GM19035 (cell line): ENCODE measurements around the gene MORC2.

Experiments
- ATAC-seq: cut with Tn5 transposase; IDR thresholded peaks from one replicate; pipeline ENCODE4 v1.9.1; 2021; ENCODE audit not compliant: unreplicated experiment

MORC2 gene

DNA sequence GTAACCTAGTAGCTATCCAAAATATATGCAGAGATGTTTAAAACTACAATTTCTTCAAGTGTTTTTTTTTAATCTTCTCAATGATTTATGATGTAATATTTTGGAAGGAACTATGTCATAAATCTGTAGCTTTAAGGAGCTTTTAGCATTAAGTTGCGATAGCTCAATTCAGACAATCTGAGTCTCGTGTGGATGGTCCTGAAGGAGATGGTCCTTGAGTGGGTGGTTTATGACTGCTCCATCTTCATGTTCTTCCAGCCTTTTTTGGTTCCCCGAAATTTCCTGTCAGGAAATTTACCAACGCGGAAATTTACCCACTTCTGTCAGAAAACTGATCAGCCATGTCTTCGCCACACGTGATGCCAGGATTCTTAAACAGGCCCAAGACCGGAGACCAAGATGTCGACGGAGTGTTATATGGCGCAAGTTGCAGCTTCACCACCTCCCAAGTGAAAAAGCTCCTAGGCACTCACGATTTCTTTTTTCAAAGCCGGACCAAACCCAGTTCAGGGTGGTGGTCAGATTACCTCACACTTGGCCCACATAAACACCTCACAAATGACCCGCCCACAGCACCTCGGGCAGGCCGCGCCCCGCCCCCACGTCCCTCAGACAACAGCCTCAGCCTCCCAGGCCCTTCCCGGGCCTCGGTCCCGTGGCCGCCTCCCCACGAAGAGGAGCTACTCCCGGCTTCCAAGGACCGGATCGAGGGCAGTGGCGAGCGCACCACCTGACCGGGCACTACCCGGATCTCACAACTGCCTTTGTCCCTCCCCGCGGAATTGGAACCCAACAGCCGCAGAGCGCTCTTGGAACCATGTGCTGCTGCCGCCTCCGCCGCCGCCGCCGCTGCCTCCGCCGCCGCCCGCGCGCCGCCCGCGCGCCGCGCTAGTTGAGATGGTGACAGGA is at the start of gene MORC2:
MORC2 (minus strand) TSS at position 760 of the 909 bp plus-strand sequence. CDS start 885 bp downstream, outside the sequence.
- no peak for ATAC-seq

DNA sequence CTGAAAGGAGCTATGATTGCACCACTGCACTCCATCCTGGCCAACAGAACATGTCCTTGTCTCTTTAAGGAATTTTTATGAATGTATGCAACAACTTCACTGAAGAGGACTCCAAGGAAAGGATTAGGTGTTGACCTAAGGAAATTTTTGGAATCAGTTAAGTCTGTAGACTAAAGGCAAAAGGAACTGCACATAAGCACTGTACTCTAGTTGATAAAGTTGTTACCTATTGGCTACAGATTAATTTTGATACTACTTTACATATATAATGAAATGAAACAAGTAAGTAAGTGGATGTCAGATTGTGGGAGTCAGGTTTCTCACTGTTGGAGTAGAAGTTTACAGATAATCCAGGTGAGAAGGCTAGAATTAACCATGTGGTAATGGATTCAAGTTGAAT is 37.0 kb upstream of the MORC2 start:
- no peak for ATAC-seq

DNA sequence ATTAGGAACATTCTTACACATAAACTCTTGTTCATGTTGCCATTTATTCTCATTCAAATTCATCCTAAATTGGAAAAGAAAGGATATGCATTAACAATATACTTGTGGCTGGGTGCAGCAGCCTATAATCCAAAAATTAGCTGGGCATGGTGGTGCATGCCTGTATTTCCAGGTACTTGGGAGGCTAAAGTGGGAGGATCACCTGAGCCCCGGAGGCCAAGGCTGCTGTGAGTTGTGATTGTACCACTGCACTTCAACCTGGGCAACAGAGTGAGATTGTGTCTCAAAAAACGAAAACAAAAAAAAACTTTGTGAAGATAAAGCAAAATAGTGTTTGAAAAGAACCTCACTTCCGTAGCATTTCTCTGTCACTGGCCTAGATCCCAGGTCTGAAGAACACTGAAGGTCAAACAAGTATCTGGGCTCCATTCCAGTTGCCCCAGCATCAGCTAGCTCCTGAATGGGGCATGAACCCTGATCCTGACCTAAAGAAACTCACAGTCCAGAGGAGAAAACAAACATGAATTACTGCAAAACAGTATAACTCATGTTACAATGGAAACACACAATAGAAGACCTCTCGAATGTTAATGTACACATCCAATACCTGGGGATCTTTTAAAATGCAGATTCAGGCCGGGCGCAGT is 32.7 kb upstream of the MORC2 start:
- no peak for ATAC-seq

DNA sequence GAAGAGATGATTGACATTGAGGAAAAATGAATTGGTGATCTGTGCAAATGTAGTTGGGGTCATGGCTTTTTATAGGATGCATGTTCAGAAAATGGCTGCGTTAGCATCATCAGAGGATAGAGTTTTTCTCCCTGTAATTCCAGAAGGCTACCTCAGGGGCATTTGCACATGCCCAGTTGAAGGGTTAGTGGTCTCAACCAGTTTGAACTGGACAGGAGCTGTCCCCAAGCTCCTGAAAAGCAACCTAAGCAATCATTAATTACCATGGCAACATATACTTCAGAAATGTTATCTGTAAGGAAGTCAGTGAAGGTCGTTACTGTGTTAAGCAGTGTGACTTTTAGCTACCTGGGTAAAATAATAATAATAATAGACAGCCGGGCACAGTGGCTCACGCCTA is 29.8 kb upstream of the MORC2 start:
- no peak for ATAC-seq

DNA sequence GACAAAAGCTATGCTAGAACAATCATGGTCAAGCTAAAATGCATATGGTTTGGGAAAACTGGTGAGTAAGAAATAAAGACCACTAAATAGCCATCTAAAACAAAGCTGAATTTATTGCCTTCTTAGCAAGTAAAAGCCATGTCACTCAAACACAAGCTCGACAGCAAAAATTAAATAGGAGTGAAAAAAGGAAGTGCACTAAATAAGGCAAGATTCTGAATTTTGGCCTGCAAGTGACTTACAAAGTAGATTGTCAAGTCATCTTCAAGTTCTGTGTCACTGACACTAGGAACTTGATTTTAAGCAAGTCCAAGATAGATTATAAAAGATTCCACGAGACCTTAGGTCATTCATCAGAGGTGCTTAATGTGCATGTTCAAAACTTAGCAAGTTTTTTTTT is 27.9 kb upstream of the MORC2 start:
- ATAC-seq = no peak

DNA sequence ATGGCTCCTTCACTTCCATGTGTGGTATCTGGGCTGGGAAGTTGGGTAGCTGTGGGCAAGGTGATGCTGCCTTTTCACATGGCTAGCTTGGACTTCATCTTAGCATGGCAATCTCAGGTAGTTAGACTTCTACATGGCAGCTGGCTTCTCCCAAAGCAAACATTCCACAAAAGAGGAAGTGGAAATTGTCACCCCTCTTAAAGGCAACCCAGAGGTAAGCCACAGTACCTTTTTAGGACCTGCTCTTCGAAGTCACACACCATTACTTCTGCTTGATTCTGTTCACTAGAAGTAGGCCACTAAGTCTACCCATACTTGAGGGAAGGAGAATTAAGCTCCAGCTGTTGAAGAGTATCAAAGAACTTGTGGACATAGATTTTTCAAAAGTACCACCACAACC is 26.4 kb upstream of the MORC2 start:
- ATAC-seq = no peak

DNA sequence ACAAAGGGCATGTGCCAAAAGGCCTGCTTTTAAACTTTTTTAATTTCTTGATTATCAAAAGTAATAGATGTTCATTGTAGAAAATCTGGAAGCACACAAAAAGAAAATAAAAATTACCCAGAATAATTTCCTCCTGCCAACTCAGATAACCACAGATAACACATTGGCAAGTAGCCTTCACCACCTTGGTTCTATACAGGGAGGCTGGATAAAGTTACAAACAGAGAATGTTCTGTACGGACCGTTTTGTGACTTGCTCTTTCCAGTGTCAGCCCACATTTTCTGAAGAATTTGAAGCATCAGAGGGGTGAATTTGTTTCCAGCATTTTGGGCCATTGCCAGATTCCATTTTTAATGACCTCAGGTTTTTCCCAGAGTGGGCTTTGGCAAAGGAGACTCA is 24.0 kb upstream of the MORC2 start:
- ATAC-seq = no peak

DNA sequence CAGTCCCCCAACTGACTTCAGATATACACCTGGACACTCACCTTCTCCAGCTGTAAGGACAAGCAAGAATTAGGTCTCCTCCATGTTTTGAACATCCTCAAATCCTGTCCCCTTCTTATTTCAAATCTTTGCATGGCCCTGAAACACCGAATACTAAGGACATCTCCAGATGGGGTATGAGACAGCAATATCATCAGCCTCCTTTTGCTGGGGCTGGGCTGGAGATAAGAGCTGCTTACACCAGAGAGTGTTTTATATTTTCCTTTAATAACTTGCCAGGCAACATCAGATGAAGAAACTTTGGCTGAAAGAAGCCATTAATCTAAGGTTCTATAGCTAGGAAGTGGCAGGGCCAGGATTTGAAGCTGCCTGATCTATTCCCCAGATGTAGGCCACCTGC is 22.1 kb upstream of the MORC2 start:
- no peak for ATAC-seq

DNA sequence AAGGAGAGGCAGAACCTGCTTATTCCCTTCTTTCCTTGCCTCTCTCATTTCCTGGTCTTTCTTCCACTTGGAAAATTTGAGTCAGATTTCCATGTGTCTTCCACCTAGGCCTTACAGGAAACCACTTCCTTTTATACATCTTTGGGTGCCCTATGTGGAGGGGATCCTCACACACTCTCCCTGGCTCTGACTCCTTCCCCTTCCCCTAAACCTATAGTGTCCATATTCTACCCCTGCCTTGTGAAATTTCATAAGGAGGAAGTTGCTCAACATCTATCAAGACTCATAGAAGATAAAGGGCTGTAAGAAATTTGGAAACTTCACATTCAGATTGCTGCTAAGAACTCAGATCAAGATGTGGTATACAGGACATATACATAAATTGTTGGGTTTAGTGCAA is 20.9 kb upstream of the MORC2 start:
- no peak for ATAC-seq

DNA sequence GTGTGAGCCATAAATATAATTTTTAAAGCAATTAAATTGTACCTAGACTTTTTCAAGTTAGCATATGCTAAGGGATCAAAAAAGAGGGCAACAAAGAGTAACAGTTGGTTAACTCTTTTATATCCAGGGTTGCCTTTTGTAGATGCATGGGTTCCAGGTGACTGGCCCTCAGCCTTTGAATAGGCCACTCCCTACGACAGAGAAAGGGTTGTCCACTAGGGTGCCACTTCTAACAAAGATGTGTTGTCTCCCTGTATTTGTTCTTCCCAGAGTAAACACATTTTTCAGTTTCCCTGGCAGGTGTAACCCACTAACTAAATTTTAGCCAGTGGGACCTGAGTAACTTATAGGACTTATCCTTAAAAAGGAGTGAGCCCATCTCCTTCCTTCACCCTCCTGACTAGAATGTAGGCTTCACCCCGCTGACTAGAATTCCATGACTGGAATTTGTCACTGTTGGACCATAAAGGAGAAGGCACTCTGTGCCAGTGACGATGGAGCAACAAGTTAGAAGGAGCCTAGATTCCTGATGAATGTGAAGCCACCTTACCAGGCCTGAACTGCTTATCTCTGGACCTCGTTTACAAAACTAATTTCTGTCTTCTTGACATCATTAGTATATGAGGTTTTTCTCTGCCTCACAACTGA is 17.1 kb upstream of the MORC2 start:
- ATAC-seq = no peak

DNA sequence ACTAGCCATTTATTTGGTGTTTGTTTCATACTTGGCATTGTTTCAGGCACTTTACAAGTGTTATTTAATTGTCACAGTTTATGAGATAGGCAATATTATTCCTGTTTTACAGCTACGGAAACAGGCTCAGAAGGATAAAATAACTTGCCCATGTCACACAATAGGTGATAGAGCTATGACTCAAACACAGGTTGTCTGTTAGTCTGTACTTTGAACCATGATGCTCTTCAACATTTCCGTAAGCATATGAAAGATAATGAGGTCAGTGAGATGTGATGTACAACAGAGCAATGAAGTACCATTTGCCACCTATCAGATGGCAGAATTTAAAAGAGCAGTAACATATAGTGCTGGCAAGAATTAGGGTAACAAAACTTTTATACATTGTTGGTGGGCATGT is 15.7 kb upstream of the MORC2 start:
- ATAC-seq = no peak

DNA sequence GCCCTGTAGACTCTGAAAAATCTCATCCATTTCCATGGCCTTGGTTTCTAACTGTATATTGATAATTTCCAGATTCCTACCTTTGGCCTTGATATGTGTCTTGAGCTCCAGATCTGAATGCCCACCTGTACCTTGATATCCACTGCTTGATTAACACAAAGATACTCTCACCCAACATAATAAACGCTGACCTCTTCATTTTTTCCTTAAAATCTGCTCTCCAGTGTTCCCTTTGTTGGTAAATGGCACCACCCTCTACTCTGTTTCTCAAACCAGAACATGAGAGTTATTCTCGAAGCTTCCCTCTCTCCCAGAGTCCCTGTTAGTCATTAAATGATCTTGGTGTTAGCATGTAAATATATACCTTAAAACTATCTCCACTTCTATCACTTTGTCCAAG is 13.9 kb upstream of the MORC2 start:
- ATAC-seq = no peak

DNA sequence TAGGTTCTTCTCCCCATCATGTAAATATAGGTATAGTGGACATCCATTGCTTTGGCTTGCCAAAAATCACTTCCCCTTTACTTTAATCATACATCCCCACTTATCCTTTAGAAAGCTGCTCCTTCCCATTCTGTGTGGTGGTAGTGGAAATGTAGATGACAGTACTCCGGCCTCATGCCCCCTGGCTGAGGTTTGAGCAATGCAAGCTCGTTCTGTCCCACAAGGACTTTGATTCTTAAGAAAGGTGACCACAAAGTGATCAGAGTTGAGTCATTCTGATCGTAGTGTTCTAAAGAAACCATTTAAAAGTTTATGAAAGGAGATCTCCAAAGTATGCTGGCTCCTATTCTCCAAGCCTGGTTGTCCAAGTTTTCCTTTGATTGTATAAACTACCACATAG is 11.4 kb upstream of the MORC2 start:
- no peak for ATAC-seq

DNA sequence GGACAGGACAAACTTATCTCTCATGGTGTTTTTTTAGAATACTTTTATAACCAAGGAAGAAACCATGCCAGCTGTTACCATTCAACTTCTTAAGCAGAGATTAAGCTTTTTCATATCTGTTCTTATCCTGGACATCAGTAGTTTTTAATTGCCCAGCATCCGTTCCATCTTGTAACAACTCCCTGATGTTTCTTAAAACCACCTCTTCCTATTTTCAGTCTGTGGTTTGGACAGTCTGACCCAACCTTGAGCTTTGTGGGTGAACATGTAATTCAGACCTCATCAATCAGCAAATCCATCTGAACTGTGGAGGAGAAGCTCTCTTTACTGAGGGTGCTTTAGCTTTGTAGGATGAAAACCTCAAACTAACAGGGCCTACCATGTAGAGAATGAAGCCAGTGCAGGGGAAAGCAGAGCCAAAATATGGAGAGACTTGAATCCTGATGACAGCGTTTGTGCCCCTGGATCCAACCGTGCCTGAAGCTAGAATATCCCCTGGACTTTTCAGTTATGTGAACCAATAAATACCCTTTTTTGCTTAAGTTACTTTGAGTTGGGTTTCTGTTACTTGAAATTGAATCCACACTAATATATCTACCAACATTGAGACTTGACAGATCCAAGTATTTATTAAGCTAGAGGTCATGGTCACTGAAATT is 9.9 kb upstream of the MORC2 start:
- no peak for ATAC-seq

DNA sequence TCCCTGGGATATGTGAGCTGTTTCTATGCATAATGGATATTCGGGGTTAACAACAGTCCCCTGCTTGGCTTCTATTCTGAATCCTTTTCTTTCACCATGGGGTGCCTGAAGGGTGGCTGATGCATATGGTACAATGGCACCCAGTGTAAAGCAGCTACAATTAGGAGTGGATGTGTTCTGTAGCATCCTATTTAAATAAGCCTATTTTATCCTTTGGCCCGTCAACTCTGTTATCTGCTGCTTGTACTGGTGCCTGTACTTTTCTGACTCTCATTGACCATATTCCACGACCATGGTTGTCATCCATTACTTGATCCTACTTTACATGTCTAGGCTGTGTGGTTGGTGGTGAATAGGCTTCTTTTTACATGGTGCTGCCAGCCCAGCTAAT is 1.8 kb upstream of the MORC2 start:
- ATAC-seq = no peak

DNA sequence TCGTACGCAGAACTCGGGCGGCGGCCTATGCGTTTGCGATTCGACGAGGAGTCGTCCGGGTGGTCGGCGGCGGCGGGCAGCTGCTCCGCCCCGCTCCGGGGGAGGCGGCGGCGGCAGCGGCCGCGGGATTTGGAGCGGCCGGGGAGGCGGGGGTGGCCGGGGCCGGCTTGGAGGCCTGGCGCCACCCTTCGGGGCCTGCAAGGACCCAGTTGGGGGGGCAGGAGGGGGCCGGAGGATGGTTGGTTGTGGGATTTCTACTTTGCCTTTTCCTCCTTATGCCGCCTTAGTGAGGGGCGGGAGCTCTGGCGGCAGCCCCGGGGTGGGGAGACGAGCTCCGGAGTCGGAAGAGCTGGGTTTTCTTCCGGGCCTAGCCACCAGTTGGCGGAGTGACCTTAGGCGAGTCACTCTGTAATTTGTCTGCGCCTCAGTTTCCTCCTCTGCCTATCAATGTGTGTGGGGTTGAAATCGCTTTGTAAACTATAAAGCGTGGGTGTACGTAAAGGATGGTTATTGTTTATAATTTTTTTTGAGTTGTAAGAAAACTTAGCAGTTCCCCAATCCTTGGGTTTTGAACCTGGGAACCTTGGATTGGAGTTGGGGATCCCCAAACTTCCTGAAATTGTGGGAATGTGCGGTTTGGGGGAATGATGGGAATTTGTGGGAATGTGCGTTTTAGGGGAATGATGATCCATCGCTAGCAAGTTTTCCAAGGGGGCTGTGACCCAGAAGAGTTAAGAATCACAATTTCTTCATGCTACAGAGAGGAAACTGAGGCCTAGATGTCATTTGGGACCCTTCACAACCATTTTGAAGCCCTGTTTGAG is 1.2 kb upstream of the MORC2 start:
- peak; percentile 39 for ATAC-seq

DNA sequence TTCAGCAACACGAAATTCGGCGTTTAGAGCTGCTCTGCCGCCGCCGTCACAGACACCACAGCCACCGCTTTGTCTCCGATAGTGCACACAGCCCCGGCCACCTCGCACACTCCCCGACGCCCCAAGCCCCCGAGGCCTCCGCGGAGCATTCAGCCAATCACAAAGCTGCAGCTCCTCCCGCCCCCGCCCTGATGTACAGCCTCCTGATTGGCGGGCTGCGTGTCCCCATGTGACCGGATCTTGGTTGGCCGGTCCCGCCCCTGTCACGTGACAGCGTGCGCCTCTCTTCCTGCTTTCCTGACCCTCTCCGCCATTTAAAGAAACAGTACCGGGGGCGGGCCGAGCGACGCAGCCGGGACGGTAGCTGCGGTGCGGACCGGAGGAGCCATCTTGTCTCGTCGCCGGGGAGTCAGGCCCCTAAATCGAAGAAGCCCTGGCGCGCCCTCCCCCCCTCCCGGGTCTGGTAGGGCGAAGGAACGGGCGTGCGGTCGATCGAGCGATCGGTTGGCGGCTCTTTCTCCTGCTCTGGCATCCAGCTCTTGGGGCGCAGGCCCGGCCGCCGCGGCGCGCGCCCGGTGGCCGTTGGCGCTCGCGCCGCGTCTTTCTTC is 454 bp upstream of the MORC2 start, which contains the start of gene TUG1:
TUG1 (plus strand) TSS at position 342 of the 608 bp plus-strand sequence.
- peak; percentile 91 for ATAC-seq

DNA sequence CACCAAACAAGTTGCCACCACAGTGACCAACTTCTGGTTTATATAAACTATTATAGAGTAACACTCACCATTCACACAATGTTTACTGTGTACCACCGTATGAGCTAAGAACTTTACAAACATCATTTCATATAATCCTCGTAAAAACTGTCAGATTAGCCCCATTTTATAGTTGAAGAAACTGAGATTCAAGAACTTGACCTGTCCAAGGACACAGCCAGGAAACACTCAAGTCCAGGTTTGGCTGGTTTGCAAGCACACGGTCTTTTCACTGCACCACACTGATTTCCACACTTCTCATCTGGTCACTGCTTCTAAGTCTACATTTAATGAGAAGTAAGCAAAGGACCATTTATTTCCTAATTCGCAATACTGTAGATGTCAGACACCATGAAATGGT is 3.7 kb downstream of the MORC2 start:
- ATAC-seq = no peak

DNA sequence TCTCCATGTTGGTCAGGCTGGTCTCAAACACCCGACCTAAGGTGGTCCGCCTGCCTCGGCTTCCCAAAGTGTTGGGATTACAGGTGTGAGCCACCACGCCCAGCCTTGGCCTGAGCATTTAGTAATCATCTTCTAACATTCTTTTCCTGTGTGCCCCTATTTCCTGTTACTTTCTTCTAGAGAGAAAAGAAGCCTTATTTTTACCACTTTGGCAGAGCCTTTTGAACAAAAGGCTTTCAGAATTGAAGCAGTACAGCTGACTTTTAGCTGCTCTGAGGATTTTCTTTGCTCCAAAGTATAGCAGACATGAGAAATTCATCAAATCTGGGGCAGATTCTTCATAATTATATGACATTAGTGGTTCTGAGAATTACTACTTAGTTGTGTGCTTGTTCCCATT is 13.4 kb downstream of the MORC2 start:
- ATAC-seq = no peak

DNA sequence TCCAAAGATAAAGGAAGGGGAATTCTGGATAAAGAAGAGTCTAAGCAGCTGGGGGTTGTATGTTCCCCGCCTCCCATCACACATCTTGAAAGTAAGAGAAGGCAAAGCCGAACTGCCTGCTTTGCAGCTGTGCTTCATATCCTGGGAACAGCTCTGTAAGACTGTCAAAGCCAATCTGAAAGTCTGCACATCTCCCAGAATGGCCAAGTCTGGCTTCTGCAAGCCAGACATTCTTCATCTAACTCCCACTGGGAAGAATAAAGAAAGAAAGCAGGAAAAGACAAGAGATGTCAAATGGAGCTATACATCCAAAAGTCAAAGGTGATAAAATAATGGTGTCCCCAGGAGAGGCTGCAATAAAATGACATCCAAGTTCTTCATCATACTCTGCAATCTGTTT is 15.4 kb downstream of the MORC2 start:
- no peak for ATAC-seq
